WTC11 (cell line): ENCODE results near the gene CENPU. TPM values are rescaled to one million over a fixed set of nuclear protein-coding genes. Genes with fewer than 3 reads are reported as not detected.

ENCODE experiments used
- ATAC-seq: fragments of 200-7000 bp; cut with Tn5 transposase; 2 replicates; pipeline ENCODE4 v1.10.0; 2021; ENCODE audit warnings: mild to moderate bottlenecking, moderate library complexity
- CTCF ChIA-PET: fragments of 300-600 bp; sonication (Branson Sonifier 250); formaldehyde crosslinking; loops from one replicate; lab custom pipeline; 2021; ENCODE audit warnings: antibody characterized with exemption; lab: Charles Lee
- POLR2A ChIA-PET: fragments of 350-600 bp; sonication (Branson Sonifier 250); formaldehyde crosslinking; loops from one replicate; lab custom pipeline; 2021; ENCODE audit warnings: antibody characterized with exemption; lab: Charles Lee
- DNase-seq: peaks from one replicate; pipeline ENCODE4 v3.0.0; 2021; ENCODE audit warnings: low spot score
- H3K27ac Mint-ChIP-seq: 2 replicates; pipeline ENCODE4 v1.8.0; 2021; ENCODE audit warnings: mixed read lengths
- H3K27me3 Mint-ChIP-seq: 2 replicates; pipeline ENCODE4 v1.8.0; 2021; ENCODE audit warnings: low read depth, mild to moderate bottlenecking, moderate library complexity, mixed read lengths
- H3K36me3 Mint-ChIP-seq: 2 replicates; pipeline ENCODE4 v1.8.0; 2021; ENCODE audit warnings: mixed read lengths
- H3K4me1 Mint-ChIP-seq: 2 replicates; pipeline ENCODE4 v1.8.0; 2022; ENCODE audit warnings: mixed read lengths
- H3K4me3 Mint-ChIP-seq: 2 replicates; pipeline ENCODE4 v1.8.0; 2021; ENCODE audit warnings: mild to moderate bottlenecking, moderate library complexity, mixed read lengths
- H3K9me3 Mint-ChIP-seq: 2 replicates; pipeline ENCODE4 v1.8.0; 2021; ENCODE audit warnings: mixed read lengths
- ATF3 ChIP-seq: sonication (generic); formaldehyde crosslinking; conservative IDR thresholded peaks from 2 replicates; pipeline ENCODE4 v1.8.1; 2022; ENCODE audit warnings: mild to moderate bottlenecking, missing genetic modification reagents
- CREB1 ChIP-seq: sonication (generic); formaldehyde crosslinking; IDR thresholded peaks from 2 replicates; pipeline ENCODE4 v1.8.0; 2023; ENCODE audit warnings: mild to moderate bottlenecking, missing genetic modification reagents
- E2F1 ChIP-seq: sonication (generic); formaldehyde crosslinking; IDR thresholded peaks from 2 replicates; pipeline ENCODE4 v1.8.0; 2022; ENCODE audit warnings: mild to moderate bottlenecking, missing genetic modification reagents
- ETV6 ChIP-seq: sonication (generic); formaldehyde crosslinking; IDR thresholded peaks from 2 replicates; pipeline ENCODE4 v1.8.1; 2022; ENCODE audit warnings: mild to moderate bottlenecking, missing genetic modification reagents
- FOXJ3 ChIP-seq: sonication (generic); formaldehyde crosslinking; IDR thresholded peaks from 2 replicates; pipeline ENCODE4 v1.9.0; 2021; ENCODE audit warnings: missing genetic modification reagents, mild to moderate bottlenecking, borderline replicate concordance
- FOXK1 ChIP-seq: sonication (generic); formaldehyde crosslinking; IDR thresholded peaks from 2 replicates; pipeline ENCODE4 v1.8.0; 2022; ENCODE audit warnings: mild to moderate bottlenecking, moderate library complexity, missing genetic modification reagents
- FOXP1 ChIP-seq: sonication (generic); formaldehyde crosslinking; IDR thresholded peaks from 2 replicates; pipeline ENCODE4 v1.8.0; 2022; ENCODE audit warnings: missing genetic modification reagents, mild to moderate bottlenecking, moderate library complexity, borderline replicate concordance
- MXD4 ChIP-seq: fragments of 250-450 bp; sonication (Bioruptor Pico); IDR thresholded peaks from 2 replicates; pipeline ENCODE4 v1.8.0; 2021; ENCODE audit warnings: mild to moderate bottlenecking, moderate library complexity, borderline replicate concordance
- NFATC4 ChIP-seq: fragments of 250-450 bp; sonication (Bioruptor Pico); IDR thresholded peaks from 2 replicates; pipeline ENCODE4 v1.9.0; 2021; ENCODE audit warnings: mild to moderate bottlenecking
- NR3C1 ChIP-seq: sonication (generic); formaldehyde crosslinking; conservative IDR thresholded peaks from 2 replicates; pipeline ENCODE4 v1.8.1; 2023; ENCODE audit warnings: low read depth, mild to moderate bottlenecking, missing genetic modification reagents
- RORB ChIP-seq: fragments of 250-450 bp; sonication (Bioruptor Pico); IDR thresholded peaks from 2 replicates; pipeline ENCODE4 v1.9.0; 2021; ENCODE audit warnings: mild to moderate bottlenecking
- SOX15 ChIP-seq: fragments of 250-450 bp; sonication (Bioruptor Pico); IDR thresholded peaks from 2 replicates; pipeline ENCODE4 v1.9.0; 2021; ENCODE audit warnings: mild to moderate bottlenecking
- STAT6 ChIP-seq: sonication (generic); formaldehyde crosslinking; conservative IDR thresholded peaks from 2 replicates; pipeline ENCODE4 v1.8.1; 2023; ENCODE audit warnings: mild to moderate bottlenecking, low read depth, missing genetic modification reagents, moderate library complexity
- USF1 ChIP-seq: sonication (generic); formaldehyde crosslinking; IDR thresholded peaks from 2 replicates; pipeline ENCODE4 v1.8.0; 2022; ENCODE audit warnings: mild to moderate bottlenecking, missing genetic modification reagents
- ZBTB21 ChIP-seq: sonication (generic); formaldehyde crosslinking; IDR thresholded peaks from 2 replicates; pipeline ENCODE4 v1.8.1; 2023; ENCODE audit warnings: mild to moderate bottlenecking, missing genetic modification reagents, borderline replicate concordance
- ZNF121 ChIP-seq: sonication (generic); formaldehyde crosslinking; IDR thresholded peaks from 2 replicates; pipeline ENCODE4 v1.8.0; 2023; ENCODE audit warnings: missing genetic modification reagents
- ZNF219 ChIP-seq: sonication (generic); formaldehyde crosslinking; IDR thresholded peaks from 2 replicates; pipeline ENCODE4 v1.8.0; 2023; ENCODE audit warnings: missing genetic modification reagents, mild to moderate bottlenecking, borderline replicate concordance
- ZNF263 ChIP-seq: sonication (generic); formaldehyde crosslinking; IDR thresholded peaks from 2 replicates; pipeline ENCODE4 v1.8.1; 2022; ENCODE audit warnings: low read depth, mild to moderate bottlenecking, moderate library complexity, missing genetic modification reagents
- ZNF423 ChIP-seq: fragments of 250-450 bp; sonication (Bioruptor Pico); IDR thresholded peaks from 2 replicates; pipeline ENCODE4 v2.1.2; 2022; ENCODE audit warnings: mild to moderate bottlenecking, moderate library complexity
- ZNF425 ChIP-seq: fragments of 250-450 bp; sonication (Bioruptor Pico); conservative IDR thresholded peaks from 2 replicates; pipeline ENCODE4 v1.9.0; 2021; ENCODE audit warnings: mild to moderate bottlenecking
- total RNA-seq: library from RNA; stranded (reverse); gene quantifications from 3 replicates; pipeline ENCODE4 v1.2.3, GENCODE V29; 2021

Gene CENPU
- total RNA-seq, 1 experiment from 2014 or later = 60.5 TPM

GRCh38 chr4:184752496-184753275, 18.8 kb upstream of the CENPU start (continued):
- TF ChIP-seq USF1 (CRISPR knock-in tag) = no peak

GRCh38 chr4:184751585-184751956, 17.7 kb upstream of the CENPU start:
- no peak for ATAC-seq
- no peak for TF ChIP-seq ZNF263 (CRISPR knock-in tag)
- no peak for TF ChIP-seq ATF3 (CRISPR knock-in tag)
- TF ChIP-seq, all 79 proteins: peak for 0
- H3K4me1 Mint-ChIP-seq = peaks cover 39% of the 10 kb centered on the region
- no peak overlapping the region for H3K27ac Mint-ChIP-seq
- H3K4me3 Mint-ChIP-seq = no peak overlapping the region
- H3K9me3 Mint-ChIP-seq = no peaks in the 10 kb centered on the region
- no peaks in the 10 kb centered on the region for H3K27me3 Mint-ChIP-seq
- DNase-seq = no peak
- ChIA-PET POLR2A (no interaction called here), CTCF (interaction anchor here (0.6 kb wide), 1 partner anchor 48 kb away, joined by 5 read pairs; no protein-coding TSS in a partner anchor)
- H3K36me3 Mint-ChIP-seq = no peaks in the 10 kb centered on the region

GRCh38 chr4:184750926-184751584, 17.2 kb upstream of the CENPU start:
- CTCF ChIA-PET = interaction anchor here (0.6 to 1.1 kb wide), 2 partner anchors 48 to 254 kb away, joined by 3 to 5 read pairs; no protein-coding TSS in a partner anchor
- peaks cover 44% of the 10 kb centered on the region for H3K4me1 Mint-ChIP-seq
- no peak; the same call in 1 of the 2 replicates for ATAC-seq

GRCh38 chr4:184748251-184748652, 14.4 kb upstream of the CENPU start:
- ChIA-PET CTCF (interaction anchor here (0.9 to 1.0 kb wide), 2 partner anchors 256 to 484 kb away, joined by 4 read pairs; no protein-coding TSS in a partner anchor), POLR2A (interaction anchor here (2.9 kb wide), 1 partner anchor 15 kb away, joined by 16 read pairs; the partner anchor contains the start of gene CENPU)
- H3K4me3 Mint-ChIP-seq = no peak overlapping the region
- H3K4me1 Mint-ChIP-seq = peaks cover 47% of the 10 kb centered on the region
- H3K9me3 Mint-ChIP-seq = no peaks in the 10 kb centered on the region
- H3K36me3 Mint-ChIP-seq = no peaks in the 10 kb centered on the region
- DNase-seq = no peak
- H3K27ac Mint-ChIP-seq = no peak overlapping the region
- peak; percentile 34 for ATAC-seq
- H3K27me3 Mint-ChIP-seq = no peaks in the 10 kb centered on the region
- TF ChIP-seq ZNF423 (CRISPR knock-in tag) (no peak), FOXP1 (no peak), RORB (CRISPR knock-in tag) (no peak), CREB1 (CRISPR knock-in tag) (no peak), ZNF425 (no peak), ETV6 (no peak), FOXJ3 (no peak), NFATC4 (CRISPR knock-in tag) (no peak)

More at GRCh38 chr4:184750926-184751584, 17.2 kb upstream of the CENPU start:
- TF ChIP-seq ZBTB21 = no peak
- TF ChIP-seq NR3C1 = no peak
- TF ChIP-seq ZNF219 (CRISPR knock-in tag) = no peak
- TF ChIP-seq STAT6 (CRISPR knock-in tag) = no peak
- TF ChIP-seq MXD4 (CRISPR knock-in tag) = no peak
- TF ChIP-seq E2F1 (CRISPR knock-in tag) = no peak
- TF ChIP-seq SOX15 (CRISPR knock-in tag) = no peak
- no peak for TF ChIP-seq ZNF121 (CRISPR knock-in tag)
- TF ChIP-seq FOXK1 (CRISPR knock-in tag) = no peak
- TF ChIP-seq RORB (CRISPR knock-in tag) = no peak
- POLR2A ChIA-PET = no interaction called here
- no peak overlapping the region for H3K27ac Mint-ChIP-seq
- no peaks in the 10 kb centered on the region for H3K36me3 Mint-ChIP-seq
- no peaks in the 10 kb centered on the region for H3K27me3 Mint-ChIP-seq
- H3K9me3 Mint-ChIP-seq = no peaks in the 10 kb centered on the region
- DNase-seq = no peak
- no peak overlapping the region for H3K4me3 Mint-ChIP-seq
